Ecto neural progenitor cell (in vitro differentiated cells): ENCODE results near the gene CAVIN4.

Experiments used
- DNase-seq: peaks from one replicate; pipeline ENCODE4 v3.0.0-alpha.2; 2018; ENCODE audit warnings: low spot score

CAVIN4 gene

GRCh38 chr9:100591139-100591538 is 13.3 kb downstream of the CAVIN4 start:
- DNase-seq = no peak

- DNase-seq = no peak
Measured at GRCh38 chr9:100591639-100592412, 13.9 kb downstream of the CAVIN4 start.

GRCh38 chr9:100595391-100596199 is 17.7 kb downstream of the CAVIN4 start:
- no peak for DNase-seq

- DNase-seq = no peak
Measured at GRCh38 chr9:100597236-100597635, 19.4 kb downstream of the CAVIN4 start.

- peak; percentile 94 for DNase-seq
Measured at GRCh38 chr9:100598641-100599145, 20.8 kb downstream of the CAVIN4 start.

- no peak for DNase-seq
Measured at GRCh38 chr9:100600521-100601079, 22.7 kb downstream of the CAVIN4 start.

GRCh38 chr9:100601216-100601615 is 23.3 kb downstream of the CAVIN4 start:
- DNase-seq = peak; percentile 63

GRCh38 chr9:100602342-100602801 is 24.5 kb downstream of the CAVIN4 start:
- DNase-seq = no peak

- DNase-seq = no peak
Measured at GRCh38 chr9:100605405-100605804, 27.5 kb downstream of the CAVIN4 start.

GRCh38 chr9:100619194-100619593 is 41.3 kb downstream of the CAVIN4 start:
- no peak for DNase-seq

- no peak for DNase-seq
Measured at GRCh38 chr9:100619665-100620064, 41.8 kb downstream of the CAVIN4 start.

- no peak for DNase-seq
Measured at GRCh38 chr9:100623969-100624368, 46.1 kb downstream of the CAVIN4 start.

GRCh38 chr9:100626949-100627348 is 49.1 kb downstream of the CAVIN4 start:
- no peak for DNase-seq

- peak; percentile 73 for DNase-seq
Measured at GRCh38 chr9:100637787-100638186, 59.9 kb downstream of the CAVIN4 start.
